Heart left ventricle (tissue), 13 donors: ENCODE data around the gene TPD52L1.
"Not testable (repeated sequence)": the region's sequence is repeated elsewhere in the genome, so short reads cannot be mapped to it uniquely, and the experiment has no call there.

Experiments
- CTCF ChIP-seq, 12 donors: fragments of 200-600 bp; sonication (generic) in 4 of 12; IDR thresholded peaks; one replicate each; pipeline versions ENCODE4 v1.5.0 to v1.8.0; 2018 to 2022; ENCODE audit warnings: antibody characterized with exemption in 12 of 12, mild to moderate bottlenecking in 5 of 12
- POLR2A ChIP-seq, 2 donors: fragments of 450-650 bp; IDR thresholded peaks; one replicate each; pipeline ENCODE4 v1.6.1; 2017; ENCODE audit warnings: antibody characterized with exemption in 2 of 2, mild to moderate bottlenecking in 2 of 2, moderate library complexity in 2 of 2
- donor health status: ischemic (EF 13 %, LVEDD 7.1; RV severe dilation, severe dysfunction).
- donor health status: DM: no; HTN: yes; CAD: no.
- donor health status: DM: no; HTN: no; CAD: no.
- donor health status: ischemic (EF 25% LVEDD 6.9; RV normal size, moderate dysfunction).
- donor health status: ischemic (EF 25% LVEDD 5.7; RV mildly dilated, moderate dysfunction).
- donor health status: ischemic (EF 35%, LVEDD 5.7; RV mildly dilated, moderate dysfunction).
- donor health status: nonischemic (EF 11% LVEDD 7.7; RV severe dilation, severe dysfunction).
- donor health status: DM: yes; HTN: yes; CAD: no.
- donor health status: PGD.
- donor health status: ischemic (EF 29% LVEDD 5.4; RV normal size, mild dysfunction).
- donor health status: nonischemic (EF 23%, LVEDD 6.1; RV moderate dilation, normal function).

- TF ChIP-seq POLR2A, CTCF (IDR thresholded peaks at IDR 0.05): not testable (repeated sequence)
These were observed 27.7 kb upstream of the TPD52L1 start for GRCh38 chr6:125125856-125126255.
